VCaP (cell line): ENCODE data around the gene MMP14.

Experiments used
- H3K27ac ChIP-seq: fragments of 450-650 bp; 2 replicates; pipeline ENCODE4 v1.5.1; 2017
- TF ChIP-seq, protein P1 (sequence below): fragments of 450-650 bp; conservative IDR thresholded peaks from 2 replicates; pipeline ENCODE4 v1.5.1; 2017; ENCODE audit warnings: mild to moderate bottlenecking, moderate library complexity

The MMP14 gene

DNA sequence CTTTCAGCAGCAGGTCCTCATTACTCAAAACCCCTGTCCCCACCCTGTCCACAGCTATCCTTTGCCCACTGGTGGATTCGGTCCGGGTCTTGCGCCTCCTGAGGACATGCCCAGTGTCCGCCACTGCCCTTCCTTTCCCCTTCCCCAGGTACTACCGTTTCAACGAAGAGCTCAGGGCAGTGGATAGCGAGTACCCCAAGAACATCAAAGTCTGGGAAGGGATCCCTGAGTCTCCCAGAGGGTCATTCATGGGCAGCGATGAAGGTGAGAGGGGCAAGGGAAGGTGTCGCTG is 8.7 kb downstream of the MMP14 start:
- TF ChIP-seq, protein P1, sequence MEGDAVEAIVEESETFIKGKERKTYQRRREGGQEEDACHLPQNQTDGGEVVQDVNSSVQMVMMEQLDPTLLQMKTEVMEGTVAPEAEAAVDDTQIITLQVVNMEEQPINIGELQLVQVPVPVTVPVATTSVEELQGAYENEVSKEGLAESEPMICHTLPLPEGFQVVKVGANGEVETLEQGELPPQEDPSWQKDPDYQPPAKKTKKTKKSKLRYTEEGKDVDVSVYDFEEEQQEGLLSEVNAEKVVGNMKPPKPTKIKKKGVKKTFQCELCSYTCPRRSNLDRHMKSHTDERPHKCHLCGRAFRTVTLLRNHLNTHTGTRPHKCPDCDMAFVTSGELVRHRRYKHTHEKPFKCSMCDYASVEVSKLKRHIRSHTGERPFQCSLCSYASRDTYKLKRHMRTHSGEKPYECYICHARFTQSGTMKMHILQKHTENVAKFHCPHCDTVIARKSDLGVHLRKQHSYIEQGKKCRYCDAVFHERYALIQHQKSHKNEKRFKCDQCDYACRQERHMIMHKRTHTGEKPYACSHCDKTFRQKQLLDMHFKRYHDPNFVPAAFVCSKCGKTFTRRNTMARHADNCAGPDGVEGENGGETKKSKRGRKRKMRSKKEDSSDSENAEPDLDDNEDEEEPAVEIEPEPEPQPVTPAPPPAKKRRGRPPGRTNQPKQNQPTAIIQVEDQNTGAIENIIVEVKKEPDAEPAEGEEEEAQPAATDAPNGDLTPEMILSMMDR, result no peak
- H3K27ac ChIP-seq, result no peak overlapping the region

DNA sequence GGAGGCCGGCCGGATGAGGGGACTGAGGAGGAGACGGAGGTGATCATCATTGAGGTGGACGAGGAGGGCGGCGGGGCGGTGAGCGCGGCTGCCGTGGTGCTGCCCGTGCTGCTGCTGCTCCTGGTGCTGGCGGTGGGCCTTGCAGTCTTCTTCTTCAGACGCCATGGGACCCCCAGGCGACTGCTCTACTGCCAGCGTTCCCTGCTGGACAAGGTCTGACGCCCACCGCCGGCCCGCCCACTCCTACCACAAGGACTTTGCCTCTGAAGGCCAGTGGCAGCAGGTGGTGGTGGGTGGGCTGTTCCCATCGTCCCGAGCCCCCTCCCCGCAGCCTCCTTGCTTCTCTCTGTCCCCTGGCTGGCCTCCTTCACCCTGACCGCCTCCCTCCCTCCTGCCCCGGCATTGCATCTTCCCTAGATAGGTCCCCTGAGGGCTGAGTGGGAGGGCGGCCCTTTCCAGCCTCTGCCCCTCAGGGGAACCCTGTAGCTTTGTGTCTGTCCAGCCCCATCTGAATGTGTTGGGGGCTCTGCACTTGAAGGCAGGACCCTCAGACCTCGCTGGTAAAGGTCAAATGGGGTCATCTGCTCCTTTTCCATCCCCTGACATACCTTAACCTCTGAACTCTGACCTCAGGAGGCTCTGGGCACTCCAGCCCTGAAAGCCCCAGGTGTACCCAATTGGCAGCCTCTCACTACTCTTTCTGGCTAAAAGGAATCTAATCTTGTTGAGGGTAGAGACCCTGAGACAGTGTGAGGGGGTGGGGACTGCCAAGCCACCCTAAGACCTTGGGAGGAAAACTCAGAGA is 9.6 kb downstream of the MMP14 start:
- TF ChIP-seq, protein P1, result no peak
- H3K27ac ChIP-seq, result no peak overlapping the region

DNA sequence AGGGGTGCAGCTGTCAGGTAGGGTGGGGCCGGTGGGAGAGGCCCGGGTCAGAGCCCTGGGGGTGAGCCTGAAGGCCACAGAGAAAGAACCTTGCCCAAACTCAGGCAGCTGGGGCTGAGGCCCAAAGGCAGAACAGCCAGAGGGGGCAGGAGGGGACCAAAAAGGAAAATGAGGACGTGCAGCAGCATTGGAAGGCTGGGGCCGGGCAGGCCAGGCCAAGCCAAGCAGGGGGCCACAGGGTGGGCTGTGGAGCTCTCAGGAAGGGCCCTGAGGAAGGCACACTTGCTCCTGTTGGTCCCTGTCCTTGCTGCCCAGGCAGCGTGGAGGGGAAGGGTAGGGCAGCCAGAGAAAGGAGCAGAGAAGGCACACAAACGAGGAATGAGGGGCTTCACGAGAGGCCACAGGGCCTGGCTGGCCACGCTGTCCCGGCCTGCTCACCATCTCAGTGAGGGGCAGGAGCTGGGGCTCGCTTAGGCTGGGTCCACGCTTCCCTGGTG is 10.5 kb downstream of the MMP14 start:
- TF ChIP-seq, protein P1, result no peak
- no peak overlapping the region for H3K27ac ChIP-seq

DNA sequence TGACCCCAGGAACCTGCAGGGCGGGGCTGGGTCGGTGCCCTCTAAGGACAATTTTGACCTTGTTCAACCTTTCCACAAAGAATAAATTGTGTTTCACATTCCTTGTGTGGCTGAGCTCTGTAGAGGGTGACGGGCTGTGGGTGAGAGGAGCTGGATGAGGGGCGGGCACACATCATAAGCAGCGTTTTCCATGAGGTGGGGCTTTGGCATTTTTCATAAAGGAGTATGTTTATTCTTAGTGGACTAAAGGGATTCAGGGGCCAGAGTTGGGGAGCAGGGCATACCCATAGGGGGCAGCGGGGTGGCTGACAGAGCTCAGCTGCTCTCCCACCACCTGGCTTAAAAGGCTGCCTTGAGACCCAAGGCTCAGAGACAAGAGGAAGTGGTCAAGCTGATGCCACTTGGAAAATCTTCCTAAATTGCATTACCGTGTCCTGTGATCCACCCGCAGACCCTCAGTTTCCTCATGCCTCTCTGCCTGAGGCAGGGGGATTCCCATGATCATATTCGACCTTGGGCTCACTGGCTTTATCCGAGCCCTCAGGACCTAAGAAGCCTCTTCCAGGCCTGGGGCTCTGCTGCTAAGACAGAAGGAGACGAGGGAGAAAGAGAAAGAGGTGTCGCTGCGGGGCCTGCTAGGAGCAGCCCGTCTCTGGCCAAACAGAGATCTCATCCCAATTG is 11.4 kb downstream of the MMP14 start:
- H3K27ac ChIP-seq, result no peak overlapping the region
- TF ChIP-seq, protein P1, result no peak

DNA sequence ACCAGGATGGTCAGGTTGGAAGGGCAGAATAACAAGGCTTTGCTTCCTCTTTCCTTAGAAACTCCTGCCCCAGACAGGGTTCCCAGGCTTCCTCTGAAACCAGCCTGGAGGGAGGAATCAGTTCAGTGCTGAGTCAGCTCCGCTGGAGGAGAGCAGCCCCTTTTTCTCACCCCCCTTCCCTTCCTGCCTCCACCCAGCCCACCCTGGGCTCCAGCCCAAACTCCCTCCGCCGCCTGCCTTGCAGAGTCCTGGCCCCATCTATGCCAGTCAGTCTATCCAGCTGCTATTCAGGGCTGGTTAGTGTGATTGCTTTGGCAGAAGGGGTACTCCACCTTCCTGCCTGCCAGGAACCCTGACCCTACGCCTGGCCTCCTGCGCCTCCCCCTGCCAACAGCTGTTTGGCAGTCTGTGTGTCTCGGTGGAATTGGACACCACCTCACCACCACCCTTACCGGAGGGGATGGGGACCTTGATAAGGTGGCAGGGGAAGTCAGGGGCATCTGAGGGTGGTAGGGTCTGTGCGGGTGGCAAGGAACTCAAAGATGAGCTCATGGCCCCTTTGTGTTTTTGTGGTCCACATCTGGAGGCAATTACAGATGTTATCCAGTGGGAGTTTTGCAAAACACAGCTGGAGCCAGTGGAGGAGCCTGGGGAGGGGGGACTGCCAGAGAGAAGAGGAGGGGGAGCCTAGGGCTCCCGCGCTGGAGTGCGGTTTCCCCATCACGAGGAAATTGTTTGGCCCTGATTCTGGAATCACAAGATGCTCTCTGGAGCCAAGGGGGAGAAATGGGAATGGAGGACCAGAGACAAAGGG is 12.2 kb downstream of the MMP14 start:
- no peak overlapping the region for H3K27ac ChIP-seq
- TF ChIP-seq, protein P1, result no peak

DNA sequence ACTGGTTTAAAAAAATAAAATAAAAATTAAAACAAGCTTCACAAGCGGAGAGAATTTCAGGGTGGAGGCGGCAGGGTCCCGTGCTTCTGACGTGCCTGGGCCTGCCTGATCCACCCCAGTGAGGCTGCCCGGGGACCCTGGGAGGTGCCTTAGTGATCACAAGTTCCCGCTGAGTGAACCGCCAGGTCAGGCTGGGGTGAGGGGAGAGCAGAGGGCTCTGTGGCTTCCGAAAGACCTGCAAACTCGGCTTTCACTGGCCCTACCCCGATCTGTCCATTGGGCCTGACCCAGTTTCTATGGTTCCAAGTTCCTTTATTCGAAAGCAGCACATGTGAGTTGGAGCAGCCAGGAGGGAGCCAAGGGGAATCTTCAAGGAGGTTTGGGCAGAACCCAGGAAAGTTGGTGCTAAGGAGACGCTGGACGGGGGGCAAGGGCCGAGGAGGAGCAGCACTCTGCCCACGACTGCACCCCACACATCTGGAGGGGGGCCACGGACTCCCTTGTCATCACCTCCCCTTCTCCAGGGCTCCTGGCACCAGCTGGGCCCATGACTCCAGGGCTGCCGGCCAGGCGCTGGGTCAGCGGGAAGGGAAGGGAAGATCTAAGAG is 12.9 kb downstream of the MMP14 start:
- H3K27ac ChIP-seq, result no peak overlapping the region
- TF ChIP-seq, protein P1, result no peak
